WI38 (cell line): ENCODE data around the gene KIAA1217.

Experiments used
- H3K4me3 ChIP-seq: 2 replicates; pipeline ENCODE4 v1.5.1; 2011; ENCODE audit warnings: low read depth, mild to moderate bottlenecking, control low read depth, low read length
- TF ChIP-seq, protein P1 (sequence below): IDR thresholded peaks from 2 replicates; pipeline ENCODE4 v1.5.1; 2012; ENCODE audit warnings: low read depth, mild to moderate bottlenecking, control low read depth, low read length

Gene KIAA1217

DNA sequence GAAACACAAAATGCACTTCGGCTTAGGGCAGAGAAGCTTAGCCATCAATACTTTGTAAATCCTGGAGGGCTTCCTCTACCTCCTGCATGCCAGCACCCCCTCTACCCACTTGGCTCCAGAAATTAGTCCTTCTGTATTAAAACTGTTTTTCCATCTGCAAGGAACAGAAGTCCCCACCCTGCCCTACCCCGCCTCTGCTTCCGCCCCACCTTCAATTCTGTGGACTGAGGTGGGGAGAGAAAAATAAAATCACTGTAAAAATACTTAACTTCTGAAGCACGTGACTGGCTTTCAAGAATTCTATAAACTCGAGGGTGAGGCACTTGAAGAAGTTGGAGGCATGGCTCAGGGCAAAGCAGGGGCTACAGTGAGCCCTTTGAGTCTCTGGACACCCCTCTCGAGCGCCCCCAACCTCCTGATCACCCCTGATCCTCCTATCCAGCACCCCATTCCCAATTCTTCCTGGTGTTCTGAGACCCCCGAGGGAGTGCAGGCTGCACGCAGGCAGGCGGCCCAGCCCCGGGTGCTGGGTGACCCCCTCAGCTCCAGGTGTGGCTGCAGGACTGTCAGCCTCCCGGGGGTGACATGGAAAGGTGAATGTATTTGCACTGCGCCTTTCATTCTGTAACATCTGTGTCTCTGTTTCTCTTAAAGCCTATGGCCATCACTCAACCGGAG, 7.3 kb upstream of the KIAA1217 start:
- TF ChIP-seq, protein P1, sequence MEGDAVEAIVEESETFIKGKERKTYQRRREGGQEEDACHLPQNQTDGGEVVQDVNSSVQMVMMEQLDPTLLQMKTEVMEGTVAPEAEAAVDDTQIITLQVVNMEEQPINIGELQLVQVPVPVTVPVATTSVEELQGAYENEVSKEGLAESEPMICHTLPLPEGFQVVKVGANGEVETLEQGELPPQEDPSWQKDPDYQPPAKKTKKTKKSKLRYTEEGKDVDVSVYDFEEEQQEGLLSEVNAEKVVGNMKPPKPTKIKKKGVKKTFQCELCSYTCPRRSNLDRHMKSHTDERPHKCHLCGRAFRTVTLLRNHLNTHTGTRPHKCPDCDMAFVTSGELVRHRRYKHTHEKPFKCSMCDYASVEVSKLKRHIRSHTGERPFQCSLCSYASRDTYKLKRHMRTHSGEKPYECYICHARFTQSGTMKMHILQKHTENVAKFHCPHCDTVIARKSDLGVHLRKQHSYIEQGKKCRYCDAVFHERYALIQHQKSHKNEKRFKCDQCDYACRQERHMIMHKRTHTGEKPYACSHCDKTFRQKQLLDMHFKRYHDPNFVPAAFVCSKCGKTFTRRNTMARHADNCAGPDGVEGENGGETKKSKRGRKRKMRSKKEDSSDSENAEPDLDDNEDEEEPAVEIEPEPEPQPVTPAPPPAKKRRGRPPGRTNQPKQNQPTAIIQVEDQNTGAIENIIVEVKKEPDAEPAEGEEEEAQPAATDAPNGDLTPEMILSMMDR: no peak
- H3K4me3 ChIP-seq: no peak overlapping the region

DNA sequence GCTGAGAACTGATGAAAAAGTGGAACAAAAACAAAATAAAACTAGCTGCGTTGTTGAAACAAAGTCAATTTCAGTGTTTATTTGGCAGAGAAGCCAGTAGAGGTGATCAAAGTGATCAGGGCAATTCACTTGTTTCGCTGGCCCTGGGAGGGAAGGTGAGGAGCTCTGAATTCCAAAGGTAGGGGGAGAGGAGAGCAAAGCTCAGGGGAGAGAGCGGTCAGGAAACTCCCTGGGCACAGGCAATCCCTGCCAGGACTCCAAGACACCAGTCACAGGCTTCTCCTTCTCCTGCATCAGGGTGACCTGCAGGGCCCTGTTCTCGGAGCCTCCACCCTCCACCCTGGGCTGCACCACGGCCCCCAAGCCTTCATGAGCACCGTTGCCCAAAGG, 6.8 kb upstream of the KIAA1217 start:
- H3K4me3 ChIP-seq: no peak overlapping the region
- TF ChIP-seq, protein P1: no peak

DNA sequence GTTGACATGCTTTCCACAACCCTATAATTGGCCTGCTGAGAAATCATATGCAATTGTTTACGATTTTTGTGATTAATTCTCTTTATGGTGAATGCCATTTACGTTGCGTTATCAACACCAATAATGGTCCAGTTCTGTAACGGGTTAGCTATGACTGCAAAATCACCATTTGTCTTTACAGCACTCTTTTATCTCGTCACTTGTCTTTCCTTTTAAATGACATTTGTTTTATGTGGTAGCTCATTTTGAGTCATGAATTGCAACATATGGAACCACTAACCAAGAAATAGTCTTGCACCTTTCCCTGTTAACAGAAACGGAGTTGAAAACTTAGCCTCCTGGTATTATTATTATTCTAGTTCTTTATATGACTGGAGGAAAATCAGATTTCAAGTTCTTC, 3.1 kb upstream of the KIAA1217 start:
- TF ChIP-seq, protein P1: no peak
- no peak overlapping the region for H3K4me3 ChIP-seq

DNA sequence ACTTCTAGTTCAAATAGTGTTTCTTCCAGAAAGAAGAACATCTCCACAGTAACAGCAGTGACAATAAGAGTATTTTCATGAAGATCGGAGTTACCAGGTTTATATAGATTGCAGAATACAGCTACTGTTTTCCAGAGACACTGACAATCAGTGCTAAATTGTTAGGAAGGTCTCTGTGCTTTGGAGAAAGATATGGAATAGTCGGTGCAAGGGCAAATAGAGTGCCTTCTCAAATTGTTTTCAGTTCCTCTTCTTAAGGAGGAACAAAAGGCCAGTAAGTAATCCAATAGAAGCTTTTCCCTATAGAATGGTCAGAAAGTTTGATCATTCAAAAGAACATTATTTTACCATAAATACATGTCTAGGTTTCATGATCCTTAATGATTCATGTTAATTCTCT, 2.6 kb upstream of the KIAA1217 start:
- TF ChIP-seq, protein P1: no peak
- H3K4me3 ChIP-seq: no peak overlapping the region

DNA sequence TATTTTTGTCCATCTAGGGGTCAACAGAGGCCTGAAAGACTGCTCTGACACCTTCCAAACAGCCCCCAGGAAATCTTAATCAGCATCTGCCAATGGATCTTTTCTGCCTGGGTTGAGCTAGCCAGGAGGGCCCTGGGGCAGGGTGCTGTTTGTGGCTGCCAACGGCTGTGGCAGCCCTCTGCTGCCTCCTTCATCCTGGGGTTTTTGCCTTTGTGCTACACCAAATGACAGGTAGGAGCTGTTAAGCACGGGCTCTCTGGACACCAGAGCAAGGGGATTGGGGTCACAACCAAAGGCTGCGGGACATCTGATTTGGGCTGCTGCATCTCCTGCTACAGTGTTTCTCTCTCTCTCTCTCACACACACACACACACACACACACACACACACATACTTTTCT, 2.0 kb upstream of the KIAA1217 start:
- H3K4me3 ChIP-seq: no peak overlapping the region
- TF ChIP-seq, protein P1: no peak

DNA sequence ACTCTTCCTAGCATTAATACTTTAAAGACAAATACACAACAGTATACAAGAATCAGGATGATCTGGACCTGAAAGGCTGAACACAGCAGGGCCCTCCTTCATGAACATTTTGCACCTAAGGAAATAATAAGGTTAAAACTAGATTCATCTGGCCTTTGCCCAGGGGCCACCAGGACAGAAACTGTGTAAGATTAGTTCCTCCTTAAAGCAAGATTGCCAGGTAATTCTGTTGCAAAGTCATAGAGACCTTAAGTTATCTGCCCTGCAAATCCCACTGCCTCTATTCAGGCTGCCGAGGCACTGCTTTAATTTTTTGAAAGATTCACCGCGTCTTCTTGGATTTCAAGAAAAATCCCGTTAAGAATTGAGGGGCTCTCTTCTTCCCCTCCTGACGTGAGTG, 1.6 kb upstream of the KIAA1217 start:
- H3K4me3 ChIP-seq: no peak overlapping the region
- TF ChIP-seq, protein P1: no peak

DNA sequence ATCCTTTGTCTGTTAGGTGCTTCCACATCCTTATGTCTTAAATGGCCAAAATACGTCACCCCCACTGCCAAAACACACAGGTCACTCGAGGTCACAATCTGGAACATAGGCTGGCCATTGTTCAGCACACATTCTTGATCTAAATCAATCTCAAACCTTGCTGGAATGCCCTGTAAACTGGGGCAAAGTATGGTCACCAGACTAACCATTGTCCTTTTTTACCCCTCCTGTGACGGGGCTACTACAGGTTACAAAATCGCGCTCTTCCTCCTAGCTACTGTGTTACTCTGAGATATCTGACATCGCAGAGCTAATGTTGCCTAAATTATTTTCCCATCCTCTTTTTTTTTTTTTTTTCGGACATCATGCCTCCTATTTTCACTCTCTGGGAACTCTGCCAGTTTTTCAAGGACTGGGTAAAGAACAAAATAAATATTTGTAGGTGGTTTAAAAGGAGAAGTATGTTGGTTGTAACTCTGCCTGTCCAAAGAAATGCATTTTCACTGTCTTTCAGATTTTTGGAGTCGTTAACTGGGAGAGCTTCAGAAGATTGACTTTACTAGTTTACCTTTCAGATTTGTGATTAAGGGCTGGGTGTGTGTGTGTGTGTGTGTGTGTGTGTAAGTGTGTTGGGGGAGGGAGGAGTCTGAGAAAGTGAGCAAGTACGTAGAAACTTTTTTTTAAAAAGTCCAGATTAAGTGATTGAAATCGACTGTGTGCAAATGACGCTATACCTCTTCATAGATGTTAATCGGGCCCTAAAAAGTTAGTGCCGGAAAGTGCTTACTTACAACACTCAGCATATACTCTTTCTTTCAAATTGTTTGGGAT, 942 bp upstream of the KIAA1217 start:
- TF ChIP-seq, protein P1: no peak
- no peak overlapping the region for H3K4me3 ChIP-seq
